KBM-7 (cell line): ENCODE results near the gene LTA4H.

Experiments
- DNase-seq: peaks from one replicate; pipeline ENCODE4 v3.0.0-alpha.2; 2015
- in situ Hi-C: fragments of 300-500 bp; cut with MboI; formaldehyde crosslinking; loops from 2 replicates; pipeline ENCODE4 v1.14.3; 2020; ENCODE audit warnings: low sequenced_read_pairs, low pct_unique_long_range_greater_than_20kb, mixed read lengths

The LTA4H gene

GRCh38 chr12:95999484-95999883, 35.9 kb downstream of the LTA4H start:
- in situ Hi-C loops: no loop called here
- DNase-seq: no peak

- peak; percentile 80 for DNase-seq
- in situ Hi-C loops: no loop called here
Measured at GRCh38 chr12:95998611-95999286, 36.6 kb downstream of the LTA4H start.

GRCh38 chr12:95997911-95998510, 37.4 kb downstream of the LTA4H start:
- in situ Hi-C loops: no loop called here

GRCh38 chr12:95997276-95997675, 38.1 kb downstream of the LTA4H start:
- DNase-seq: no peak
- in situ Hi-C loops: no loop called here

More at GRCh38 chr12:95997911-95998510, 37.4 kb downstream of the LTA4H start:
- no peak for DNase-seq

GRCh38 chr12:95996034-95996658, 39.2 kb downstream of the LTA4H start, which contains the start of gene HAL:
Gene HAL, minus strand, starts transcription at chr12:95996344. Its CDS starts 434 bp downstream, at chr12:95995910.
- DNase-seq: peak; percentile 31
- in situ Hi-C loops: no loop called here

GRCh38 chr12:95995238-95996031, 40.0 kb downstream of the LTA4H start:
- in situ Hi-C loops: no loop called here
- no peak for DNase-seq

GRCh38 chr12:95994476-95994875, 40.9 kb downstream of the LTA4H start:
- in situ Hi-C loops: no loop called here
- DNase-seq: no peak

- DNase-seq: no peak
- in situ Hi-C loops: no loop called here
Measured at GRCh38 chr12:95993907-95994306, 41.5 kb downstream of the LTA4H start.

- no peak for DNase-seq
- in situ Hi-C loops: no loop called here
Measured at GRCh38 chr12:95990136-95990535, 45.3 kb downstream of the LTA4H start.

- in situ Hi-C loops: no loop called here
- peak; percentile 15 for DNase-seq
Measured at GRCh38 chr12:95989504-95990123, 45.8 kb downstream of the LTA4H start.

GRCh38 chr12:95988506-95989275, 46.7 kb downstream of the LTA4H start:
- no peak for DNase-seq
- in situ Hi-C loops: no loop called here

- in situ Hi-C loops: no loop called here
Measured at GRCh38 chr12:95986635-95987570, 48.5 kb downstream of the LTA4H start.

GRCh38 chr12:95984682-95985081, 50.7 kb downstream of the LTA4H start:
- in situ Hi-C loops: no loop called here
- DNase-seq: no peak

More at GRCh38 chr12:95986635-95987570, 48.5 kb downstream of the LTA4H start:
- no peak for DNase-seq

- in situ Hi-C loops: no loop called here
- DNase-seq: no peak
Measured at GRCh38 chr12:95982602-95983001, 52.8 kb downstream of the LTA4H start.

- DNase-seq: no peak
- in situ Hi-C loops: no loop called here
Measured at GRCh38 chr12:95980437-95980836, 55.0 kb downstream of the LTA4H start.

GRCh38 chr12:95978774-95979173, 56.6 kb downstream of the LTA4H start:
- in situ Hi-C loops: no loop called here
- no peak for DNase-seq

GRCh38 chr12:95978351-95978750, 57.0 kb downstream of the LTA4H start:
- in situ Hi-C loops: no loop called here
- DNase-seq: no peak
